Amniotic stem cell (primary cell): Measurements from ENCODE around the gene GAPDH.
"Not testable (repeated sequence)": the region's sequence is repeated elsewhere in the genome, so short reads cannot be mapped to it uniquely, and the experiment has no call there.

ENCODE experiments used
- DNase-seq: peaks from one replicate; lab custom pipeline; 2025; lab: John Stamatoyannopoulos, UW

The GAPDH gene

DNA sequence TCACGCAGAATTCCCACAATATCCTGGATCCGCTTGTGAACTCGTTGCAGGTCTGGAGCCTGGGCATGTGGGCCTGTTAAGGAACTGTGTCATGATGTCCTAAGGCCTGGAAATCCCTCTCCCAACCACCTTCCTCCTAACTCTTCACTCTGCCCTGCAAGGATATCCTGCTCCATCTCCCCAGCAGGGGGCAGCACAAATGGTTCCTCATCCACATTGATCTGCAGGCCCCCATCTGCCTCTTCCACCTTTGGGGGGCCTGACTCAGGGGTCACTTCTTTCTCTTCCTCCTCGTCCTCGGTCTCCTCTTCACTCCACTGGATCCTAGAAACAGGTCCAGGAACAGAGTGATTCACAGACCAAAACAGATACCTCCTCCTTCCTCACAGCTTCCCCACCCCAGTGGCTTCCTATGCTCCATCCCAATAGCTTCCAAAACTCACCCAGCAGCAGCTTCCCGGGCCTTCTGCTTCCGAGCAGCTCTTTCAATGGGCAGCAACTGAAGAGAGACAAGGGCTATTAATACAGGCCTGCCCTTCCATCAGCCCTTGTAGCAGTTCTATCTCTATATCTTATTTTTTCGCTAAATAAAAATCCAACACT is 29.2 kb downstream of the GAPDH start:
- DNase-seq: no peak

DNA sequence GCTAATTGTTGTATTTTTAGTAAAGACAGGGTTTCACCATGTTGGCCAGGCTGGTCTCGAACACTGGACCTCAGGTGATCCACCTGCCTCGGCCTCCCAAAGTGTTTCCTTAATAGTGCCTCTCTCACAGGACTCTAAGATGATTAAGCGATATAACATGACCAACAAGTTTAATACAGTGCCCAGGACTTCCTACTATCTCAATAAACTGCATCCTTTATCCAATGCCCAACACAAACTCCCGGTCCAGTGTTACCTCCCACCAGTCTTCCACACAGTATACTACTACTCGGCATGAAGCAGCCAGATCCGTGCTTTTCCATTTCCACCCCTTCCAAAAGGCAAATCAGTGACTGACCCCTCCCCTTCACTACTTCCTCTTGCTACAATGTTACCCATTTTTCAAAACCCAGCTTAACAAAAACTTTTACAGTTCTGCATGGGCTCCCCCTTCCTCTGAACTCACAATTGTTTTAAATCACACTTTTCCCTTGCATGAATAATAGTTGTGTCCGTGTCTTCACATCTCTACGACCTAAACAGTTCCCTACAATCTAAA is 32.9 kb downstream of the GAPDH start:
- no peak for DNase-seq

DNA sequence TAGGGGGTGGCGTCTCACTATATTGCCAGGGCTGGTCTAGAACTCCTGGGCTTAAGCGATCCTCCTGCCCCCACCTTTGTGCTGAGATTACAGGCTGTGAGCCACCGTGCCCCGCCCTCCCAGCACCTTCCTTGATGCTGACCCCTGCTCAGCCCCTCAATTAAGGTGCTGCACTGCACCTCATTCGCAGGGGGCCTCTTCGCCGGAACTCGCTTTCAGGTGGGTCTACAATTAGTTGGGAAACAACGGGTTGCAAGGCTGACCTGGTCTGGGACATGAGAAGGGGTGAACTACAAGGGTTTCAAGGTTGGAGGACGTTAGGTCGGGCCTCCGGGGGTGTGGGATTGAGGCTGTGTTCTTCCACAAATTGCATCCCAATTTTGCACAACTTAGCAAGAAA is 35.0 kb downstream of the GAPDH start:
- DNase-seq: no peak

DNA sequence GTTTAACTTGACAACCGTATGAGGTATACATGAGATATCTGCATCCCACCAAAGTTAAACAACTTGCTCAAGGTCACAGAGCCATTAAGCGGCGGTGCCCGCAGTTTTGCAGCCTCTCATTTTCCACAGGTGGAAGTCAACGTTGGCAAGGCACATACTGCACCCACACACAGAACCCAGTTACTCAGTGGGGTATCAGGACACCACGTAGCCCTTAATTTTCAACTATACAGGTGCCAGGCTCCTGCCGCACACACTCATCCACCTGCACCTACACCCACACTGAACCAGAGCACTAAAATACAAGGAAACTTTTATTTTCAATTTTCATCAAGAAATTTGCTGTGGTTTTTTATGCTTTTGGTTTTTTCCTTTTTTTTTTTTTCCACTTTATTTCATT is 35.5 kb downstream of the GAPDH start:
- no peak for DNase-seq

DNA sequence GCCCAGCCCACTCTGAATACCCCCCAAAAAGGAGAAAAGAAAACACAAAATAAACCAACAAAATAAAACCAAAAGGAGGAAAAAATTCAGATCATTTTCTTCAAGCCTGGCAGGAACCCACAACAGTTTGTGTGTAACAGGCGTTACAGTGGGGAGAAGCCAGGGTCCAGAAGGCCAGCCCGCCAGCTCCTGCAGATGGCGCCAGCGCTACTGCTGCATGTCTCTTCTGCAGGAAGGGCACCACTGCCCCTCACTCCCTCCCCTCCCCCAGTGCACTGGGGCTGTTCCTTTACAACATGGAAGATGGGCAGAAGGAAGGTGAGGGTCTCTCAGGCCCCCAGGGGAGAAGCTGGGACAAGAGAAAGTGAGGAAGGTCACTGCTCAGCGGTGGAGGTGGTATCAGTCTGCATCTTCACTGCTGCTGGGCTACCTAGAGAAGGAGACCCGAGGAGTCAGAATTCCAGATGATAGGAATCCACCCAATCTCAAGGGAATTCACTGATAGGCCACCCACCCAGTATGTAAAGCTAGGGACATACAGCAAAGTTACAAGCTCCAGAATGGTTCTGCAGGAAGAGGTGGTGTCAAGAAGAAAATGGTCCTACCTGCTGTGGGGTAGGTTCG is 36.1 kb downstream of the GAPDH start:
- DNase-seq: no peak

DNA sequence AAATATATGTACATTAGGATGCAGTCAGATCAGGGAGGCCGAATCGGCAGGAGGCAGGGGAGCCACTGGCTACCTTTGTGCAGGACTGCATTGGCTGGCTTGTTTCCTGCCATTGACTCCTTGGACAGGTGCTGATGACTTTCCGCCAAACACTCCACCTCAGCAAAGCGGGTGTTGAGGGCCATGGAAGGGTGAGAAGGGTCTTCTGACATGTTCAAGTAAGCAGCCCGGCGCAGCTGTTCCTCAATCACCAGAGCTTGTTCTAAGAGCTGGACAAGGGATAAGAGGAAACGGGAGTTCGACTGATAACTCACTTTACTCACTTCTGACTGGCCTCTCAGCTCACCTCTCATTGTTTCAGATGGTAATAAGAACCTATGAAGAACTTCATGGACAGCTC is 38.7 kb downstream of the GAPDH start:
- no peak for DNase-seq

DNA sequence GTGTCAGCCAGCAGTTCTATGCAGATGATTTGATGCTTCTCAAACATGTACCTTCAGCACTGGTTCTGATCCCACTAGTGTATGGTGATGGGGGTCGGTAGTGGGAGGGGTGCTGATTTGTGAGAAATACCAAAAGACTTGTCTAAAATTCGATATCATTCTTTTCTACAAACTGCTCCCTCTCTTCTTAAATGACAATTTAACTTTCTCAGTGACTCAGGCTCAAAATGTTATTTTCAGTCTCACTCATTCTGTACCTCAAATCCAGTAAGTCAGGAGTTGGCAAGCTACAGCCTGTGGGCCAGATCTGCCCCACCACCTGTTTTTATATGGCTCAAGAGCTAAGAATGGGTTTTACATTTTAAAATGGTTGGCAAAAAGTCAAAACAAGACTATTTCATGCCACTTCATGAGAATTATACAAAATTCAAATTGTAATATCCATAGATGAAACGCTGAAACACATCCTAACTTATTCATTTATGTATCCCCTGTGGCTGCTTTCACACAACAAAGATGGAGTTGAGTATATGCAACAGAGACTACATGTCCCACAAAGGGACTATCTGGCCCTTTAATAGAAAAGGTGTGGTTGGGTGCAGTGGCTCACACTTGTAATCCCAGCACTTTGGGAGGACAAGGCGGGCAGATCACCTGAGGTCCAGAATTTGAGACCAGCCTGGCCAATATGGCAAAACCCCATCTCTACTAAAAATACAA is 40.4 kb downstream of the GAPDH start:
- DNase-seq: no peak

DNA sequence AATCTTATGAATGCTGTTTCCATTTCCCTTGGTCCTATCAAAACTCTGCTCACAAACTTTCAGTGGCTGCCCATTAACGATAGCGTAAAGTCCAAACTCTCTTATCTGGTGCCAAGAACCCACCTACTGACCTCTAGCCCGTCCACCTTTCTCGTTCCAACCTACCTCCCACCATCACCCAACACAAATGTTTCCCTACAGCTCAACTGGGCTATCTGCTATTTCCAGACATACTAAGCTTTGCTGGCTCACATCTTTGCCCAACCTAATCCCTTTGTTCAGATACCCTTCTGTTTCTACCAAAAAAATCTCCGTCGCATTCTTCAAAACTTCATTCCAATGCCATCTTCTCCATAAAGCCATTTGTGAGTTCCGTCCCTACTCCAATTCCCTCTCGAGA is 41.3 kb downstream of the GAPDH start:
- DNase-seq: no peak

DNA sequence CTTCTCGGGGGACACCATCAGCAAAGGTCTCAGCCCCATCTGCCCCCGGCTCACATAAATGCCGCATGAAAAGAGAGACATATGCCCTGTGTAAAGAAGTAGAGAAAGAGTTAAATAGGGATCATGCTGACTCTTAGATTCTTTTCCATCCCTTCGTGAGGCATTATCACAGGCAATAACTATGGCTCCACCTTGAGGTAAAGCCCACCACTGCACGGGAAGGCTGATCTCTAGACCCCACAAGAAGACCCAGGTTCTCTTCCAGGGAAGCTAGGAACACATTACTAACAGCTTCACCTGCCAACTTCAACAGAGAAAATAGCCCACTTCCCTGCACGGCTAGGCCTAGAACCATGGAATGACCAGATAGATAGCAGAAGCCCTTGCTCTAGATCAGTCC is 47.9 kb downstream of the GAPDH start:
- no peak for DNase-seq

DNA sequence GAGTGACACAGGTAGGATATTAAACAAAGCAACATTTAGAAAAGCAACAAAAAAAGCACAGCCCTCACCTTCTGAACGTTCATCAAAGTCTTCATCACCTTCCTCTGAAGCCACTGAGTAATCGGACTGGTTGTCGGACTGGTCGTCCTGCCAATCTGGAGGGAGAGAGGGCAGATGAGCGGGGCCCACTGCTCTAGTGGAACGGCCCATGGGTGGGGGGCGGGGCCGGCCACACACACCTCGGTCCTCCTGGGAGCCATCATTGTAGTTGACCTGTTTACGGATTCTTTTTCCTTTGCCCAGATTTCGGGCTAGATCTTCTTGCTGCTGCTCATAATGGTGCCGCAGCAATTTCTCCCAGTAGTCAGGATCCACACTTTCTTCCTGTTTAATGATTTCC is 48.6 kb downstream of the GAPDH start:
- DNase-seq: no peak

DNA sequence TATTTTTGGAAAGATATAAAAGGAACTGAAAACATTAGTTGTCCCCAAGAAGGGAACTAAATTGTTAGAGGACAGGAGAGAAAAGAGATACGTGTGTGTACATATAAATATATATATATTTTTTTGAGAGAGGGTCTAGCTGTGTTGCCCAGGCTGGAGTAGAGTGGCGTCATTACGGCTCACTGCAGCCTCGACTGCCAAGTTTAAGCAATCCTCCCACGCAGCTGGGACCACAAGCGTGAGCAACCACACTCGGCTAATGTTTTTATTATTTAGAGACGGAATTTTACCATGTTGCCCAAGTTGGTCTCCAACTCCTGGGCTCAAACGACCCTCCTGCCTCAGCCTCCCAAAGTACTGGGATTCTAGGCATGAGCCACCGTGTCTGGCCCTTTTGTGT is 50.0 kb downstream of the GAPDH start:
- no peak for DNase-seq

DNA sequence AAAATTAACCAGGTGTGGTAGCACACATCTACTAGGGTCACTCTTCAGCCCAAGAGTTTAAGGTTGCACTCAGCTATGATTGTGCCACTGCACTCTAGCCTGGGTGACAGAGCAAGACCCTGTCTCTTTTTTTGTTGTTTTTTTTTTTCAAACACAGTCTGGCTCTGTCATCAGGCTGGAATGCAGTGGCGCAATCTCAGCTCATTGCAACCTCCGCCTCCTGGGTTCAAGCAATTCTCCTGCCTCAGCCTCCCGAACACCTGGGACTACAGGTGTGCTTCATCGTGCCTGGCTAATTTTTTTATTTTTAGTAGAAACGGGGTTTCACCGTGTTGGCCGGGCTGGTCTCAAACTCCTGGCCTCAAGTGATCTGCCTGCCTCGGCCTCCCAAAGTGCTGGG is 52.3 kb downstream of the GAPDH start:
- not testable (repeated sequence) for DNase-seq
